ENCODE data around the gene ODF4.

ODF4 gene

DNA sequence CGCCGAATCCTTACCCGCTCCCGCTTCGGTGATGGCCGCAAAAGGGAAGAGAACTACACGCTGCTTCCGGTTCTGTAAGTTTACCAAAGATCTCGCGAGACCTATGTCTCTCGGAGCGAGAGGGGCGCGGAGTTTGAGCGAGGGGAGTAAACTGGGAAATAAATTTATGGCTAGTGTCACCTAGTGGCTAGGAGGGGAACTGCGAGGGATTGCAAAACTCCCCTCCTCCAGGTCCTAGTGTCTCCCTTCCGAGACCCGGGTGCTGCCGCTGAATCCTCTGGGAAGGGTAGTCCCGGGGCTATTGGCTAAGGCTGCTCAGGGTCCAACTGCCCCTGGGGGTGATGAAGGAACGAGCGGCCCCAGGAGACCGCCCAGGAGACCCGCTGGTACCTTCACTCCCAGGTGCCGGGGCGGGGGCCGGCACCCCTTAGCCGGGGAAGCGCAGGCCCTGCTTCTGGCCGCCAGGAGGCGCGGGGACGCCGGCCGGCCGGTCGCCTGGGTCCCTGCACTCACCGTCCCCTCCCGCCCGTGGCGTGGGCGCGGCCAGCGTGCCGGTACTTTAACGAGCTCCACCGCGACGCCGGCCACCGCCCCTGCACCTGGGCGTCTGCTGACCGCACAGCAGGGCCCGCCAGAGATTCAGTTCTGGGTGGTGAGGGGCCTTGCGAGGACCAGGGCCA is 43.6 kb downstream of the ODF4 start, which contains the start of gene RPL26:
Gene RPL26, minus strand, starts transcription at position 51 of the 680 bp plus-strand sequence. CDS start 883 bp downstream, outside the sequence.
- TF ChIP-seq, protein P1, sequence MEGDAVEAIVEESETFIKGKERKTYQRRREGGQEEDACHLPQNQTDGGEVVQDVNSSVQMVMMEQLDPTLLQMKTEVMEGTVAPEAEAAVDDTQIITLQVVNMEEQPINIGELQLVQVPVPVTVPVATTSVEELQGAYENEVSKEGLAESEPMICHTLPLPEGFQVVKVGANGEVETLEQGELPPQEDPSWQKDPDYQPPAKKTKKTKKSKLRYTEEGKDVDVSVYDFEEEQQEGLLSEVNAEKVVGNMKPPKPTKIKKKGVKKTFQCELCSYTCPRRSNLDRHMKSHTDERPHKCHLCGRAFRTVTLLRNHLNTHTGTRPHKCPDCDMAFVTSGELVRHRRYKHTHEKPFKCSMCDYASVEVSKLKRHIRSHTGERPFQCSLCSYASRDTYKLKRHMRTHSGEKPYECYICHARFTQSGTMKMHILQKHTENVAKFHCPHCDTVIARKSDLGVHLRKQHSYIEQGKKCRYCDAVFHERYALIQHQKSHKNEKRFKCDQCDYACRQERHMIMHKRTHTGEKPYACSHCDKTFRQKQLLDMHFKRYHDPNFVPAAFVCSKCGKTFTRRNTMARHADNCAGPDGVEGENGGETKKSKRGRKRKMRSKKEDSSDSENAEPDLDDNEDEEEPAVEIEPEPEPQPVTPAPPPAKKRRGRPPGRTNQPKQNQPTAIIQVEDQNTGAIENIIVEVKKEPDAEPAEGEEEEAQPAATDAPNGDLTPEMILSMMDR (IDR thresholded peaks at IDR 0.05; ENCODE audit: insufficient read depth, low read depth, low read length, missing control alignments) = peak; percentile 91
- peak; percentile 98 for DNase-seq (ENCODE audit: low read depth)
- H3K4me3 ChIP-seq (ENCODE audit: low read length) = peak within 1 kb of the TSS; percentile 98

DNA sequence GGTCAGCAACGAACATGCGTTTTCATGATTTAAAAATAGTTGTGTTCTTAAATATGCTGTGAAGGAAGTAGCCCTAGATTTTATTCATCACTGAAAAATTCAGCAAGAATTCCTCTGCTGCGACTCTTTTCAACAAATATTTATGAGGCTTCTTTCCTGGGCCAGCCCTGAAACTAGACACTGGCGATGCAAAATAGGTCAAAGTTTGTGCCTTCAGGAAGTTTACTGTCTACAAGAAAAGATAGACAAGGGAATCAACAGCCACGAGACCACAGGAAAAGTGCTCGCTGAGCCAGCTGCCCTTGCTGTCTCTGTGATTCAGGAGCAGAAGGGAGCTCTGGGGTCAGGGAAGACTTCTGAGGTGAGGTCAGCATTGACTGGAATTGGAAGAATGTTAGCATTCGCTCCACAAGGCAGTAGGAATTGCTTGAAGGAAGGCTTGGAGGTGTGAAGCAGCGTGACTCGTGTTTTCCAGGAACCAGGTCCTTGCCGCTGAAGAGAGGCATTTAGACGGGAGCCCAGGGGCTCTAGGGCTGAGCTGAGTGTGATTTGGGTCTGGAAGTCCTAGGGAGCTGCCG is 45.2 kb downstream of the ODF4 start:
- TF ChIP-seq, protein P1 (IDR thresholded peaks at IDR 0.05; ENCODE audit: insufficient read depth, low read depth, low read length, missing control alignments) = no peak
- H3K4me3 ChIP-seq (ENCODE audit: low read length) = no peak overlapping the region
- DNase-seq (ENCODE audit: low read depth) = peak; percentile 73

DNA sequence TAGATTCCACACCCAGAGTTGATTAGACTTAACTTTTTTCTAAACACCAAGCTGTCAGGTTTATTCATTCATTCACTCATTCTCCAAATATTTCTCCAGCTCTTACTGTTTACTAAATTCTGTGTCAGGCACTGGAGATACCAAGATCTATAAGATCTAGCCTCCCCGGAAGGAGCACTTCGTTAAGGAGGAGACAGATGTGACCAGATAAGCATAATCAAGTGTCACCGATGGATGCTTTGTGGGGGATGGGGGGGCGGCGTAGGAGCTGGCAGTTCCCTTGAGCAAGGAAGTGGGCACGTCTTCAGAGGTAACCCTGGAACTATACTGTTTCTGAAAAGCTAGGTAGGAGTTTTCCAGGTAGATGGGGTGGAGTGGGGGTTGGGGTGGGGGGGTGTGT is 47.2 kb downstream of the ODF4 start:
- H3K4me3 ChIP-seq (ENCODE audit: low read length) = no peak overlapping the region
- DNase-seq (ENCODE audit: low read depth) = no peak
- TF ChIP-seq, protein P1 (IDR thresholded peaks at IDR 0.05; ENCODE audit: insufficient read depth, low read depth, low read length, missing control alignments) = no peak

DNA sequence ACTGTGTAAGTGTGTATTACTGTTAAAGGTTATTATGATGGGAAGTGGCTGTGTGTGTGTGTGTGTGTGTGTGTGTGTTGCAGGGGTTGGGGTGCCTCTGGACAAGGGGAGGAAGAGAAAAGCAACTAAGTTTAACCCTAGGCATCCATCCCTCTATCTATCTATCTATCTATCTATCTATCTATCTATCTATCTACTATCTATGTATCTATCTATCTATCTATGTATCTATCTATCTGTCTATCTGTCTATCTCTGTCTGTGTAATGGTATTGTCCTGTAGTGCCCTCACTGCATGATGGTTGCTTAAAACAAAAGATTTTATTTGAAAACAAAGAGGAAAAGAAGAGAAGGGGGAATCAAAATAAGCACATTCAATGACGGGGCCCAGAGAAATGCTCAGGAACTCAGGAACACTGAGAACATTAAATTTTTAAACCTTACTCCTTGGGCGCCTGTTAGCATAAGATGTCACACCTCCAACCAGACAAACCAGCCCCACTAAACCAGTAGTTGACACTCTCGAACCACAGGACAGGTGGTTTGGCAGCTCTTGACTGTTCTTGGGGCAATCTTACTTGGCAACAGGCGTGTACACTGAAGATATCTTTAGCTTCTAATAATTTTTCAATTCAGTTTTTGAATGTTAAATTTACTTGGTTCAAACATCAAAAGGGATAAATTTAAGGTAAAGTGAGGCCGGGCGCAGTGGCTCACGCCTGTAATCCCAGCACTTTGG is 48.4 kb downstream of the ODF4 start:
- H3K4me3 ChIP-seq (ENCODE audit: low read length) = no peak overlapping the region
- TF ChIP-seq, protein P1 (IDR thresholded peaks at IDR 0.05; ENCODE audit: insufficient read depth, low read depth, low read length, missing control alignments) = no peak
- peak; percentile 37 for DNase-seq (ENCODE audit: low read depth)

DNA sequence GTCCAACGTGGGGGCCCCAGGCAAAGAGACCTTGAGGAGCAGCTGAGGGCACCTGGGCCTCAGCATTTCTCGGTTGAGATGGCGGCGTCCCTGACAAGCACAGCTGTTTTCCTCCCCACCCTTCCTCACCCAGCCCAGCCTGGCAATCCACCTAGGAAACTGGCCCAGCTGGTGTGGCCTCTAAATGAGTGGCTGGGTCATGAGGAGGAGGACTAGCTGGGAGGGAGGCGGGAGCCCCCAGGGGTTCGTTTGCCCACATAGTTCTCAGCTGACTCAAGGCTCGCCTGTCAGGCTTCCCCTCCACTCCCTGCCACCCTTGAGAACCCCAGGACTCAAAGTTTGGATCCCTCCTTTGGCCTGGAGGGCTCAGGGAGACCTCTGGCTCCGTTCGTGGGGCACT is 52.1 kb downstream of the ODF4 start:
- peak; percentile 91 for DNase-seq (ENCODE audit: low read depth)
- no peak overlapping the region for H3K4me3 ChIP-seq (ENCODE audit: low read length)

DNA sequence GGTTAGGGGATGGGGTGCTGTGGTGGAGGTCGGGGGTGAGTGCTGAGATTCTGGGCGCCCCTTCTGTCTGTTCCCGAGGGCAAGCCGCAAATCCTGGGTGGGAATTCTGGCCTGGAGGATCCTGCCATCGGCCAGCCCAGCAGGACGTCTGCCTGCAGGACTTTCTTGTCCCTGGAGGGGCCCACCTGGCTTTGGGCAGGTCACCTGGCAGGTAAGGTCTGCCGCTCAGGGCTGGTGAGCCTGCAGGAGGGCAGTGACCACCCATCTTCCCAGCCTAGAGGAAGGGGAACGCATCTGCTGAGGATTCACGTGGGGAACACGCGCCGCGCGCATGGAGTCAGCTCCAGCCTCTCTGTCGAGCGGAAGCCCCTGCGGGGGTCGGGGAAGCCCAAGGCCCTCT is 52.6 kb downstream of the ODF4 start:
- H3K4me3 ChIP-seq (ENCODE audit: low read length) = no peak overlapping the region
- no peak for DNase-seq (ENCODE audit: low read depth)

More for the DNA sequence above, 52.1 kb downstream of the ODF4 start:
- TF ChIP-seq, protein P1 (IDR thresholded peaks at IDR 0.05; ENCODE audit: insufficient read depth, low read depth, low read length, missing control alignments) = no peak

More for the DNA sequence above, 52.6 kb downstream of the ODF4 start:
- TF ChIP-seq, protein P1 (IDR thresholded peaks at IDR 0.05; ENCODE audit: insufficient read depth, low read depth, low read length, missing control alignments) = no peak
